ENCODE results near the gene MAP3K14.

DNA sequence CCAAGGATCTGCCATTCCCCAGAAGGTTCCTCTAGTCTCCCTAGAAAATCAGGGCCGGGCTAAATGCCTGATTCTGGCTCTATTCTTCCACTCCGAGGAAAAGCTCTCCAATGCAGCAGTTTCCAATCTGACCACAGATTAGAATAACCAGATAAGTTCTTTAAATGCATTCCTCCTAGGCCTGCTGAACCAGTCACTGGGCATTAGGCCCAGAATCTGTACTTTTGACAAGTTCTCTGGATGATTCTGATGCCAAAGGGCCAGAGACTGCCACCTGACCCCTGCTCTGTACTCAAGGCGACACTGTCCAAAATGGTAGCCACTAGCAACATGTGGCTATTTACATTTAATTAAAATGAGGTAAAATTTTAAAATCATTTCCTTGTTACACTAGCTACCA lies 22.3 kb downstream of the MAP3K14 start:
- TF ChIP-seq, protein P1, sequence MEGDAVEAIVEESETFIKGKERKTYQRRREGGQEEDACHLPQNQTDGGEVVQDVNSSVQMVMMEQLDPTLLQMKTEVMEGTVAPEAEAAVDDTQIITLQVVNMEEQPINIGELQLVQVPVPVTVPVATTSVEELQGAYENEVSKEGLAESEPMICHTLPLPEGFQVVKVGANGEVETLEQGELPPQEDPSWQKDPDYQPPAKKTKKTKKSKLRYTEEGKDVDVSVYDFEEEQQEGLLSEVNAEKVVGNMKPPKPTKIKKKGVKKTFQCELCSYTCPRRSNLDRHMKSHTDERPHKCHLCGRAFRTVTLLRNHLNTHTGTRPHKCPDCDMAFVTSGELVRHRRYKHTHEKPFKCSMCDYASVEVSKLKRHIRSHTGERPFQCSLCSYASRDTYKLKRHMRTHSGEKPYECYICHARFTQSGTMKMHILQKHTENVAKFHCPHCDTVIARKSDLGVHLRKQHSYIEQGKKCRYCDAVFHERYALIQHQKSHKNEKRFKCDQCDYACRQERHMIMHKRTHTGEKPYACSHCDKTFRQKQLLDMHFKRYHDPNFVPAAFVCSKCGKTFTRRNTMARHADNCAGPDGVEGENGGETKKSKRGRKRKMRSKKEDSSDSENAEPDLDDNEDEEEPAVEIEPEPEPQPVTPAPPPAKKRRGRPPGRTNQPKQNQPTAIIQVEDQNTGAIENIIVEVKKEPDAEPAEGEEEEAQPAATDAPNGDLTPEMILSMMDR (IDR thresholded peaks at IDR 0.05; ENCODE audit: low read length) = no peak
- TF ChIP-seq EZH2 (optimal IDR thresholded peaks at IDR 0.05; ENCODE audit: low read depth, low read length) (no peak), EZH2phosphoT487 (IDR thresholded peaks at IDR 0.05; ENCODE audit: low read length) (no peak)

Measured in MM.1S (cell line).